ENCODE results near the gene TENT5C.

The TENT5C gene

GRCh38 chr1:117570988-117571409 lies 34.8 kb upstream of the TENT5C start:
- DNase-seq: no peak
- in situ Hi-C loops (cut with HindIII; ENCODE audit: low pct_ligation_motif_present, low pct_unique_long_range_greater_than_20kb, low sequenced_read_pairs): no loop called here

GRCh38 chr1:117571496-117571895 lies 34.4 kb upstream of the TENT5C start:
- DNase-seq: no peak
- in situ Hi-C loops (cut with HindIII; ENCODE audit: low pct_ligation_motif_present, low pct_unique_long_range_greater_than_20kb, low sequenced_read_pairs): no loop called here

- no peak for DNase-seq
- in situ Hi-C loops (cut with HindIII; ENCODE audit: low pct_ligation_motif_present, low pct_unique_long_range_greater_than_20kb, low sequenced_read_pairs): no loop called here
Observed at GRCh38 chr1:117572546-117572945, 33.3 kb upstream of the TENT5C start.

GRCh38 chr1:117573386-117574023 lies 32.3 kb upstream of the TENT5C start:
- in situ Hi-C loops (cut with HindIII; ENCODE audit: low pct_ligation_motif_present, low pct_unique_long_range_greater_than_20kb, low sequenced_read_pairs): no loop called here
- no peak for DNase-seq

GRCh38 chr1:117574161-117574835 lies 31.6 kb upstream of the TENT5C start:
- no peak for DNase-seq
- in situ Hi-C loops (cut with HindIII; ENCODE audit: low pct_ligation_motif_present, low pct_unique_long_range_greater_than_20kb, low sequenced_read_pairs): no loop called here

GRCh38 chr1:117575586-117576225 lies 30.1 kb upstream of the TENT5C start:
- in situ Hi-C loops (cut with HindIII; ENCODE audit: low pct_ligation_motif_present, low pct_unique_long_range_greater_than_20kb, low sequenced_read_pairs): no loop called here
- no peak for DNase-seq

- no peak for DNase-seq
- in situ Hi-C loops (cut with HindIII; ENCODE audit: low pct_ligation_motif_present, low pct_unique_long_range_greater_than_20kb, low sequenced_read_pairs): no loop called here
Observed at GRCh38 chr1:117576236-117576635, 29.6 kb upstream of the TENT5C start.

- in situ Hi-C loops (cut with HindIII; ENCODE audit: low pct_ligation_motif_present, low pct_unique_long_range_greater_than_20kb, low sequenced_read_pairs): no loop called here
- DNase-seq: no peak
Observed at GRCh38 chr1:117577191-117577885, 28.5 kb upstream of the TENT5C start.

- in situ Hi-C loops (cut with HindIII; ENCODE audit: low pct_ligation_motif_present, low pct_unique_long_range_greater_than_20kb, low sequenced_read_pairs): no loop called here
- DNase-seq: no peak
Observed at GRCh38 chr1:117578466-117578865, 27.4 kb upstream of the TENT5C start.

- in situ Hi-C loops (cut with HindIII; ENCODE audit: low pct_ligation_motif_present, low pct_unique_long_range_greater_than_20kb, low sequenced_read_pairs): no loop called here
- DNase-seq: no peak
Observed at GRCh38 chr1:117579221-117579906, 26.5 kb upstream of the TENT5C start.

- DNase-seq: no peak
- in situ Hi-C loops (cut with HindIII; ENCODE audit: low pct_ligation_motif_present, low pct_unique_long_range_greater_than_20kb, low sequenced_read_pairs): no loop called here
Observed at GRCh38 chr1:117580436-117580835, 25.4 kb upstream of the TENT5C start.

- DNase-seq: no peak
- in situ Hi-C loops (cut with HindIII; ENCODE audit: low pct_ligation_motif_present, low pct_unique_long_range_greater_than_20kb, low sequenced_read_pairs): no loop called here
Observed at GRCh38 chr1:117580882-117581281, 25.0 kb upstream of the TENT5C start.

- no peak for DNase-seq
- in situ Hi-C loops (cut with HindIII; ENCODE audit: low pct_ligation_motif_present, low pct_unique_long_range_greater_than_20kb, low sequenced_read_pairs): no loop called here
Observed at GRCh38 chr1:117581391-117581943, 24.4 kb upstream of the TENT5C start.

GRCh38 chr1:117582451-117582850 lies 23.4 kb upstream of the TENT5C start:
- DNase-seq: no peak
- in situ Hi-C loops (cut with HindIII; ENCODE audit: low pct_ligation_motif_present, low pct_unique_long_range_greater_than_20kb, low sequenced_read_pairs): no loop called here

GRCh38 chr1:117583247-117583646 lies 22.6 kb upstream of the TENT5C start:
- in situ Hi-C loops (cut with HindIII; ENCODE audit: low pct_ligation_motif_present, low pct_unique_long_range_greater_than_20kb, low sequenced_read_pairs): no loop called here
- DNase-seq: no peak

GRCh38 chr1:117584181-117584580 lies 21.7 kb upstream of the TENT5C start:
- no peak for DNase-seq
- in situ Hi-C loops (cut with HindIII; ENCODE audit: low pct_ligation_motif_present, low pct_unique_long_range_greater_than_20kb, low sequenced_read_pairs): no loop called here

GRCh38 chr1:117585086-117585485 lies 20.8 kb upstream of the TENT5C start:
- DNase-seq: no peak
- in situ Hi-C loops (cut with HindIII; ENCODE audit: low pct_ligation_motif_present, low pct_unique_long_range_greater_than_20kb, low sequenced_read_pairs): no loop called here

- in situ Hi-C loops (cut with HindIII; ENCODE audit: low pct_ligation_motif_present, low pct_unique_long_range_greater_than_20kb, low sequenced_read_pairs): no loop called here
- no peak for DNase-seq
Observed at GRCh38 chr1:117586337-117586736, 19.5 kb upstream of the TENT5C start.

All from ACHN (cell line).